ENCODE data around the gene MRPS5.
"Not testable (repeated sequence)": the region's sequence is repeated elsewhere in the genome, so short reads cannot be mapped to it uniquely, and the experiment has no call there.

MRPS5 gene

GRCh38 chr2:95039978-95040377 is 81.6 kb downstream of the MRPS5 start:
- Histone ChIP-seq H3K4me1 (no peaks in the 10 kb centered on the region), H3K4me3 (ENCODE audit: low read depth, low read length) (no peak overlapping the region), H3K9ac (no peak overlapping the region), H3K4me2 (ENCODE audit: low read length) (no peak overlapping the region), H3K9me3 (ENCODE audit: control insufficient read depth, low read length) (no peaks in the 10 kb centered on the region), H3K79me2 (no peaks in the 10 kb centered on the region), H3K27ac (no peak overlapping the region), H2AFZ (no peak overlapping the region), H3K36me3 (ENCODE audit: control insufficient read depth, insufficient read depth, low read length) (no peaks in the 10 kb centered on the region), H3K27me3 (ENCODE audit: control insufficient read depth, insufficient read depth, low read length) (no peaks in the 10 kb centered on the region)
- no peak for TF ChIP-seq CTCF (IDR thresholded peaks at IDR 0.05)

- Histone ChIP-seq H3K4me1 (no peaks in the 10 kb centered on the region), H3K79me2 (no peaks in the 10 kb centered on the region), H3K27ac (no peak overlapping the region), H3K9ac (no peak overlapping the region), H3K9me3 (ENCODE audit: control insufficient read depth, low read length) (no peaks in the 10 kb centered on the region), H3K4me2 (ENCODE audit: low read length) (no peak overlapping the region), H3K4me3 (ENCODE audit: low read depth, low read length) (no peak overlapping the region), H3K36me3 (ENCODE audit: control insufficient read depth, insufficient read depth, low read length) (no peaks in the 10 kb centered on the region), H2AFZ (no peak overlapping the region), H3K27me3 (ENCODE audit: control insufficient read depth, insufficient read depth, low read length) (no peaks in the 10 kb centered on the region)
- TF ChIP-seq CTCF (IDR thresholded peaks at IDR 0.05): no peak
Observed at GRCh38 chr2:95039363-95039762, 82.2 kb downstream of the MRPS5 start.

- no peaks in the 10 kb centered on the region for H3K36me3 ChIP-seq (ENCODE audit: control insufficient read depth, insufficient read depth, low read length)
- H3K9me3 ChIP-seq (ENCODE audit: control insufficient read depth, low read length): no peaks in the 10 kb centered on the region
- H3K4me3 ChIP-seq (ENCODE audit: low read depth, low read length): no peak overlapping the region
- no peak overlapping the region for H3K9ac ChIP-seq
- no peak overlapping the region for H2AFZ ChIP-seq
- H3K4me1 ChIP-seq: no peaks in the 10 kb centered on the region
- H3K27me3 ChIP-seq (ENCODE audit: control insufficient read depth, insufficient read depth, low read length): no peaks in the 10 kb centered on the region
- no peak overlapping the region for H3K4me2 ChIP-seq (ENCODE audit: low read length)
- no peaks in the 10 kb centered on the region for H3K79me2 ChIP-seq
- H3K27ac ChIP-seq: no peak overlapping the region
- TF ChIP-seq CTCF (IDR thresholded peaks at IDR 0.05): no peak
Observed at GRCh38 chr2:95038635-95039298, 82.8 kb downstream of the MRPS5 start.

- not testable (repeated sequence) for H3K36me3 ChIP-seq (ENCODE audit: control insufficient read depth, insufficient read depth, low read length); H3K79me2 ChIP-seq; H3K27ac ChIP-seq; H3K4me3 ChIP-seq (ENCODE audit: low read depth, low read length); H2AFZ ChIP-seq; H3K27me3 ChIP-seq (ENCODE audit: control insufficient read depth, insufficient read depth, low read length); H3K4me1 ChIP-seq; H3K9ac ChIP-seq; H3K4me2 ChIP-seq (ENCODE audit: low read length); H3K9me3 ChIP-seq (ENCODE audit: control insufficient read depth, low read length)
Observed at GRCh38 chr2:95037841-95038585, 83.6 kb downstream of the MRPS5 start.

- Histone ChIP-seq H3K9ac (no peak overlapping the region), H3K4me2 (ENCODE audit: low read length) (no peak overlapping the region), H3K79me2 (no peaks in the 10 kb centered on the region), H2AFZ (no peak overlapping the region), H3K27me3 (ENCODE audit: control insufficient read depth, insufficient read depth, low read length) (no peaks in the 10 kb centered on the region), H3K4me3 (ENCODE audit: low read depth, low read length) (no peak overlapping the region), H3K4me1 (no peaks in the 10 kb centered on the region), H3K27ac (no peak overlapping the region), H3K9me3 (ENCODE audit: control insufficient read depth, low read length) (no peaks in the 10 kb centered on the region), H3K36me3 (ENCODE audit: control insufficient read depth, insufficient read depth, low read length) (no peaks in the 10 kb centered on the region)
- no peak for TF ChIP-seq CTCF (IDR thresholded peaks at IDR 0.05)
Observed at GRCh38 chr2:95037384-95037839, 84.2 kb downstream of the MRPS5 start.

Measured in parathyroid adenoma (tissue), 2 donors.